MM.1S (cell line): Measurements from ENCODE around the gene TBX5.

Experiments used
- CTCF ChIP-seq: fragments of 300-600 bp; sonication (generic); IDR thresholded peaks from 2 replicates; pipeline ENCODE4 v1.5.1; 2016; ENCODE audit warnings: antibody characterized with exemption, low read length, mixed read lengths
- EZH2 ChIP-seq: fragments of 300-600 bp; sonication (generic); optimal IDR thresholded peaks from 2 replicates; pipeline ENCODE3; 2017; ENCODE audit warnings: low read depth, mild to moderate bottlenecking, antibody characterized with exemption, low read length, mixed read lengths

- TF ChIP-seq CTCF (no peak), EZH2 (no peak)
Observed at GRCh38 chr12:114335607-114336006, 70.3 kb downstream of the TBX5 start.
